Right cardiac atrium (tissue), 5 donors: ENCODE data around the gene HNF4A. TPM values are rescaled to one million over a fixed set of nuclear protein-coding genes. Genes with fewer than 3 reads are reported as not detected.
A peak's percentile ranks its signal among the peaks of the same experiment; 100 is the strongest.

Experiments used
- ATAC-seq, 2 donors: fragments of 200-7000 bp; cut with Tn5 transposase; one replicate each; pipeline versions ENCODE4 v1.8.0 to v1.9.1; 2020; ENCODE audit warnings: moderate library complexity in 2 of 2, mild to moderate bottlenecking in 1 of 2
- DNase-seq, 3 donors: peaks; one replicate each; pipeline ENCODE4 v3.0.0-alpha.2; 2020
- H3K27ac ChIP-seq: one replicate; pipeline ENCODE4 v1.5.1; 2013; ENCODE audit warnings: mild to moderate bottlenecking, low read length, control low read depth, moderate library complexity
- H3K27me3 ChIP-seq: one replicate; pipeline ENCODE4 v1.6.1; 2013; ENCODE audit not compliant: control insufficient read depth, insufficient read depth
- H3K4me1 ChIP-seq: one replicate; pipeline ENCODE4 v1.6.1; 2013; ENCODE audit warnings: low read length; ENCODE audit not compliant: control insufficient read depth, insufficient read depth
- H3K4me3 ChIP-seq: one replicate; pipeline ENCODE4 v1.5.1; 2013; ENCODE audit warnings: low read length, control low read depth
- H3K9me3 ChIP-seq: one replicate; pipeline ENCODE4 v1.6.1; 2013; ENCODE audit warnings: low read length; ENCODE audit not compliant: control insufficient read depth
- WGBS: extraction: QIAGEN DNeasy Blood & Tissue Kit; methylation state at CpG from one replicate; pipeline ENCODE4 v1.1.7; 2013; 5-methylcytosine and 5-hydroxymethylcytosine counted together
- intact Hi-C, 4 donors: fragments of 100-400 bp; cut with DNase I; formaldehyde crosslinking; loops; one replicate each; pipeline versions ENCODE4 v1.11.0 to v1.14.0; 2022 to 2023
- polyA plus RNA-seq: library from polyadenylated mRNA; stranded (reverse); fragments of 200-250 nt; gene quantifications from one replicate; pipeline ENCODE4 v1.2.3, GENCODE V29; 2013
- total RNA-seq, 4 donors: library from RNA; stranded (reverse); fragmentation: NEBNext Ultra II Directional; extraction: Animal tissue kit (Norgen Biotek cat#: 25700); gene quantifications; one replicate each; pipeline ENCODE4 v1.2.1, GENCODE V29; 2021
- donor health status: healthy with polysubstance abuse.
- donor health status: DM: no; HTN: yes; CAD: no.
- donor health status: DM: no; HTN: no; CAD: no.
- donor health status: DM: no; HTN: yes; CAD: no; lungs with severe emphysema.
- donor health status: DM: yes; HTN: yes; CAD: no.

The HNF4A gene
- total and polyA plus RNA-seq, 5 donors, result 0.07 to 0.08 TPM; not detected in 3

DNA sequence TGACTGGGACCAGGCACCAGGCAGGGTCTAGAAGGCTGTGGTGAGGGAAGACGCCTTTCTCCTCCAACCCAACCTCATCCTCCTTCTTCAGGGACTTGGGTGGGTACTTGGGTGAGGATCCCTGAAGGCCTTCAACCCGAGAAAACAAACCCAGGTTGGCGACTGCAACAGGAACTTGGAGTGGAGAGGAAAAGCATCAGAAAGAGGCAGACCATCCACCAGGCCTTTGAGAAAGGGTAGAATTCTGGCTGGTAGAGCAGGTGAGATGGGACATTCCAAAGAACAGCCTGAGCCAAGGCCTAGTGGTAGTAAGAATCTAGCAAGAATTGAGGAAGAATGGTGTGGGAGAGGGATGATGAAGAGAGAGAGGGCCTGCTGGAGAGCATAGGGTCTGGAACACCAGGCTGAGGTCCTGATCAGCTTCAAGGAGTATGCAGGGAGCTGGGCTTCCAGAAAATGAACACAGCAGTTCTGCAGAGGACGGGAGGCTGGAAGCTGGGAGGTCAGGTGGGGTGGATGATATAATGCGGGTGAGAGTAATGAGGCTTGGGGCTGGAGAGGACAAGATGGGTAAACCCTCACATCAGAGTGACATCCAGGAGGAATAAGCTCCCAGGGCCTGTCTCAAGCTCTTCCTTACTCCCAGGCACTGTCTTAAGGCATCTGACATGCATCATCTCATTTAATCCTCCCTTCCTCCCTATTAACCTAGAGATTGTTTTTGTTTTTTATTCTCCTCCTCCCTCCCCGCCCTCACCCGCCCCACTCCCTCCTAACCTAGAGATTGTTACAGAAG, 75.0 kb downstream of the HNF4A start:
- DNase-seq (no peak), ATAC-seq (peak in 1 of 2 donors; percentile 25)
- no peaks in the 10 kb centered on the region for H3K9me3 ChIP-seq
- no peaks in the 10 kb centered on the region for H3K4me1 ChIP-seq
- H3K27ac ChIP-seq, result no peak overlapping the region
- intact Hi-C loops, result no loop called here
- WGBS, result 81% methylated on average over 7 of the region's 7 CpGs
- H3K4me3 ChIP-seq, result no peak overlapping the region
- no peaks in the 10 kb centered on the region for H3K27me3 ChIP-seq

DNA sequence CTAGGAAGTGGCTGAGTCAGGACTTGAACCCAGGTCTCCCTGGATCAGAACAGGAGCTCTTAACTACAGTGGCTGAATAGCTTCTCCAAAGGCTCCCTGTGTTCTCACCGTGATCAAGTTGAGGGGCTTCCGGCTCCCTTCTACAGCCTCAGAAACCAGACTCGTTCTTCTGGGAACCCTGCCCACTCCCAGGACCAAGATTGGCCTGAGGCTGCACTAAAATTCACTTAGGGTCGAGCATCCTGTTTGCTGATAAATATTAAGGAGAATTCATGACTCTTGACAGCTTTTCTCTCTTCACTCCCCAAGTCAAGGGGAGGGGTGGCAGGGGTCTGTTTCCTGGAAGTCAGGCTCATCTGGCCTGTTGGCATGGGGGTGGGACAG, 75.6 kb downstream of the HNF4A start:
- intact Hi-C loops, result no loop called here
- H3K4me1 ChIP-seq, result no peaks in the 10 kb centered on the region
- 37% methylated on average over 4 of the region's 4 CpGs for WGBS
- no peak overlapping the region for H3K27ac ChIP-seq
- ATAC-seq, result no peak
- no peaks in the 10 kb centered on the region for H3K27me3 ChIP-seq
- no peak for DNase-seq
- no peak overlapping the region for H3K4me3 ChIP-seq
- H3K9me3 ChIP-seq, result no peaks in the 10 kb centered on the region

DNA sequence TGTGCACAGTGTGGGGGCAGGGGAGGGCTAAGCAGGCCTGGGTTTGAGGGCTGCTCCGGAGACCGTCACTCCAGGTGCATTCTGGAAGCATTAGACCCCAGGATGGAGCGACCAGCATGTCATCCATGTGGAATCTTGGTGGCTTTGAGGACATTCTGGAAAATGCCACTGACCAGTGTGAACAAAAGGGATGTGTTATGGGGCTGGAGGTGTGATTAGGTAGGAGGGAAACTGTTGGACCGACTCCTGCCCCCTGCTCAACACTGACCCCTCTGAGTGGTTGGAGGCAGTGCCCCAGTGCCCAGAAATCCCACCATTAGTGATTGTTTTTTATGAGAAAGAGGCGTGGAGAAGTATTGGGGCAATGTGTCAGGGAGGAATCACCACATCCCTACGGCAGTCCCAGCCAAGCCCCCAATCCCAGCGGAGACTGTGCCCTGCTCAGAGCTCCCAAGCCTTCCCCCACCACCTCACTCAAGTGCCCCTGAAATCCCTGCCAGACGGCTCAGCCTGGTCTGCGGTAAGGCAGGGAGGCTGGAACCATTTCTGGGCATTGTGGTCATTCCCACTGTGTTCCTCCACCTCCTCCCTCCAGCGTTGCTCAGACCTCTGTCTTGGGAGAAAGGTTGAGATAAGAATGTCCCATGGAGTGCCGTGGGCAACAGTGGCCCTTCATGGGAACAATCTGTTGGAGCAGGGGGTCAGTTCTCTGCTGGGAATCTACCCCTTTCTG, 76.2 kb downstream of the HNF4A start:
- Histone ChIP-seq H3K27me3 (no peaks in the 10 kb centered on the region), H3K27ac (no peak overlapping the region), H3K4me3 (no peak overlapping the region), H3K9me3 (no peaks in the 10 kb centered on the region), H3K4me1 (no peaks in the 10 kb centered on the region)
- ATAC-seq (peak in 1 of 2 donors; percentile 40), DNase-seq (no peak)
- intact Hi-C loops, result no loop called here
- WGBS, result 56% methylated on average over 11 of the region's 11 CpGs

DNA sequence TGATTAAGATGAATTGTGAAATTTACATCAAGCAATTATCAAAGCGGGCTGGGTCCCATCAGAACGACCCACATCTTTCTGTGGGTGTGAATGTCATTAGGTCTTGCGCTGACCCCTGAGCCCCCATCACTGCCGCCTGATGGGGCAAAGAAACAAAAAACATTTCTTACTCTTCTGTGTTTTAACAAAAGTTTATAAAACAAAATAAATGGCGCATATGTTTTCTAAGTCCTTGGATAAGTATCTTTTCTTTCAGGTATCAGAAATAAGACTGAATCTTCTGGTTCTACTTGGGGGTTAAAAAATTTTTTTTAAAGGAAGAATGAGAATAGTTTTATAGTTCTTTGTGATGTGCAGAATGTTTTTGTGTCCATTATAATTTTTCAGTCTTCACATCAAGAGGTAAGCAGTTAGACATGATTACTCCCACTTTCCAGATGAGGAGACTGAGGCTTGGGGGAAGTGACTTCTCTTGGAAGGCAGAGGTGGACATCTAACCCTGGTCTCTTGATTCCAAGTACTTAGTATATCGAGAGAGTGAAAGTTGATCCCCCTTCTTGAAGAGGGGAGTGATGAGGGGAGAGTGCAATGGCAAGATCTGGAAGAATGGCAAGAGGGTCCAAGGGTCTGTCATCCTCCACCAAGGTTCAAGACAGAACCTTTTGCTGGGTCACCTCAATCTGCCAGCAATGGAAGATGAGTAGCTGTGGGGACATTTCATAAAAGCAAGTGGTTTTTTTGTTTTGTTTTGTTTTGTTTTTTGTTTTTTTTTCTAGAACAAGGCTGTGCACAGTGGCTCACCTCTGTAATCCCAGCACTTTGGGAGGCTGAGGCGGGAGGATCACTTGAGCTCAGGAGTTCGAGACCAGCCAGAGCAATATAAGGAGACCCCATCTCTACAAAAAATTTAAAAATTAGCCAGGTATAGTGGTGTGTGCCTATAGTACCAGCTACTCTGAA, 77.4 kb downstream of the HNF4A start:
- Histone ChIP-seq H3K9me3 (no peaks in the 10 kb centered on the region), H3K4me1 (no peaks in the 10 kb centered on the region), H3K4me3 (no peak overlapping the region), H3K27me3 (no peaks in the 10 kb centered on the region), H3K27ac (no peak overlapping the region)
- ATAC-seq (no peak), DNase-seq (no peak)
- WGBS, result 79% methylated on average over 8 of the region's 8 CpGs
- intact Hi-C loops, result no loop called here

DNA sequence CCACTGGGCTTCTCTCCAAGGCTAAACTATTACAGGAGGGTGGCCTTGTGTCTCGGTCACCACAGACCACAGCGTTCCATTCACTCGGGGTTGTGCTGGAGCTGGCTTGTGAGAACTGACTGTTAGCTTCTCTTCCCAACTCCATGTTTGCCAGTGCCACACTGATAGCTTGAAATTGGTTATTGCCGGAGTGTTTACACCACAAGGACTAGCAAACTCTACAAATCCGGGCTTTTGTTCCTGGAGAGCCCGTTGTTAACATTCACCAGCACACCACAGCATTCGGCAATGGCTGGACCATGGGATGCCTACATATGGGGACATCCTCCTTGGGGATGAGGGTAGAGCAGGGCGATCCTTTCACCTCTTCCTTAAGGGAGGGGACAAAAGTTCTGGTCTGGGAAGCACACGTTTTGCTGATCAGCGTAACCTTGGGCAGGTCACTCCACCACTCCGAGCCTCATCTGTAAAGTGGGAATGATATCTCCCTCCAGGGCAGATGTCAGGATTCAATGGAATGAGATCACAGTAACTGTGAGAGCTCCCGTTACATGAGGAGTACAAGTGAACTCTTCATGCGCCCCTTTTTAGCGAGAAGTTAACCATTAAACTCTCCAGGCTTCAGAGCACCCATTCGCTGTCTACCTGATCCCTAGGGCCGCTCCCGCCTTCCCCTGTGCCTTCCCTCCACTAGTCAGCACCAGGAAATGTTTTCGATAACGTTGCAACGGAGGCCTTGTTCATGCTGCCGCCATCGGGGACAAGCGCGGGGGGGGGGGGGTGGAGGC, 78.4 kb downstream of the HNF4A start:
- WGBS, result 70% methylated on average over 24 of the region's 24 CpGs
- no peak for DNase-seq

DNA sequence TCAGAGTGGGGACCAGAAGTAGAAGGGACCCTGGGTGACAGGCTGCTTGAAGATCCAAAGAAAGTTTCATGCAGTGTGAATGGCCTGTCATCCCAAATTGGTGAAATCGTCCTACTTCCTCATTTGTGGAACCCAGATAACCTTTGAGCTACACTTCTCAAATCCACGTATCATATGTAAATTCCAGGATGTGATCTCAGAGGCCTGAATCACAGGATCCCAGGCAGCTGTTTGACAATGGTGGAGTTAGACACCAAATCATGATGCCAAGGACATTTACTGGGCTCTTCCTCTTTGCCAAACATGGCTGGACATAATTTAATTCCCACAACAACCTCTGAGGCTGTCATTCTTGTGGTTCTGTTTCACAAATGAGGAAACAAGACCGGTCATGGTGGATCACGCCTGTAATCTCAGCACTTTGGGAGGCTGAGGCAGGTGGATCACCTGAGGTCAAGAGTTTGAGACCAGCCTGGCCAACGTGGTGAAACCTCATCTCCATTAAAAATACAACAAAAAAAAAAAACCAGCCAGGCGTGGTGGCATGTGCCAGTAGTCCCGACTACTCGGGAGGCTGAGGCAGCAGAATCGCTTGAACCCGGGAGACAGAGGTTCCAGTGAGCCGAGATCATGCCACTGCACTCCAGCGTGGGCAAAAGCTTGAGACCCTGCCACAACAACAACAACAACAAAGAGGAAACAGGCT, 80.3 kb downstream of the HNF4A start:
- ATAC-seq, result no peak
- no peak for DNase-seq
- H3K27me3 ChIP-seq, result no peaks in the 10 kb centered on the region
- intact Hi-C loops, result no loop called here
- H3K4me3 ChIP-seq, result no peak overlapping the region
- 69% methylated on average over 12 of the region's 12 CpGs for WGBS
- H3K27ac ChIP-seq, result no peak overlapping the region
- H3K4me1 ChIP-seq, result no peaks in the 10 kb centered on the region
- H3K9me3 ChIP-seq, result no peaks in the 10 kb centered on the region

More for the DNA sequence above, 78.4 kb downstream of the HNF4A start:
- Histone ChIP-seq H3K27ac (no peak overlapping the region), H3K4me1 (no peaks in the 10 kb centered on the region), H3K27me3 (no peaks in the 10 kb centered on the region), H3K9me3 (no peaks in the 10 kb centered on the region), H3K4me3 (no peak overlapping the region)
- no peak for ATAC-seq
- intact Hi-C loops, result no loop called here

DNA sequence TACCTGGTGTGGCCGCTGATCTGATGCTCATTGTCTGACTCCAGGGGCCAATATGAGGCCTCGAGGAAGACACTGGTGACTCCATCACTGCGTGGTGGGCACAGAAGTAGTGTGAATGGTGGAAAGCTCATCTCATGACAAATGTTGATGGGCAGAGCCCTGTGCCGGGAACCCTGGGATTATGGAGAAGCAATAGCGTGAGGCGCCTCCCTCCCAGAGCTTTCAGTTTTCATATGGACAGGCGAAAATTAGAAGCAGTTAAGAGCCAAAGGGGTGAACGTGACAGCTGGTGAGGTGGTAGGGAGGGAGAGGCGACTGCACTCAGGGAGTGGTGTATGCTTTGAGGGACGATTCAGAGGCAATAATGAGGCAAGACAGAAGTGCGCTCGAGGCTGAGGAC, 80.9 kb downstream of the HNF4A start:
- DNase-seq (no peak), ATAC-seq (no peak)
- H3K9me3 ChIP-seq, result no peaks in the 10 kb centered on the region
- no peaks in the 10 kb centered on the region for H3K4me1 ChIP-seq
- 78% methylated on average over 12 of the region's 12 CpGs for WGBS
- intact Hi-C loops, result no loop called here
- no peaks in the 10 kb centered on the region for H3K27me3 ChIP-seq
- H3K27ac ChIP-seq, result no peak overlapping the region
- H3K4me3 ChIP-seq, result no peak overlapping the region

DNA sequence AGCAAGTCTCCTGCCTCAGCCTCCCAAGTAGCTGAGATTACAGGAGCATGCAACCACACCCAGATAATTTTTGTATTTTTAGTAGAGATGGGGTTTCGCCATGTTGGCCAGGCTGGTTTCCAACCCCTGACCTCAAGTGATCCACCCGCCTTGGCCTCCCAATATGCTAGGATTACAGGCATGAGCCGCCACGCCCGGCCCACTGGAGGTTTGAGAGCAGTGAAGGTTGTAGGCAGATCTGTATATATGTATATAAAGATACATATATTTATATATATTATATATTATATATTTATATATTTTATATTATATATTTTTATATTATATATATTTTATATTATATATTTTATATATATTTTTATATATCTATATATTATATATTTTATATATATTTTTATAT, 82.0 kb downstream of the HNF4A start:
- H3K9me3 ChIP-seq, result no peaks in the 10 kb centered on the region
- no peak overlapping the region for H3K4me3 ChIP-seq
- intact Hi-C loops, result no loop called here
- DNase-seq (no peak), ATAC-seq (no peak)
- 95% methylated on average over 5 of the region's 5 CpGs for WGBS
- no peak overlapping the region for H3K27ac ChIP-seq
- H3K4me1 ChIP-seq, result no peaks in the 10 kb centered on the region
- H3K27me3 ChIP-seq, result no peaks in the 10 kb centered on the region

DNA sequence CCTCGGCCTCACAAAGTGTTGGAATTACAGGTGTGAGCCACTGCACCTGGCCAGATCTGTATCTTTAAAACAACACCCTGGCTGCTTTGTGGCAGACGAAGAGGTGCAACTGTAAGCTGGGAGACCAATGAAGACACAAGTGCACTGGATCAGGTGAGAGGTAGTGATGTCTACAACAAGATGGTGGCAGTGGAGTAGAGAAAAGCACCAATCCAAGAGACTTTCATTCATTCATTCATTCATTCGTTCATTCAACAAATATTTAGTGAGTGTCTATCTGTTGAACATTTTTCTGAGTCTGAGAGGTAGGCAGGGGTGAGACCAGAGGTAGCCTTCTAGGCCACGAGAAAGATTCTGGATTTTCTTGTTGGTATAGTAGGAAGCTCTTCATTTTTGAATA, 83.3 kb downstream of the HNF4A start:
- ATAC-seq (no peak), DNase-seq (no peak)
- Histone ChIP-seq H3K4me1 (no peaks in the 10 kb centered on the region), H3K4me3 (no peak overlapping the region), H3K27me3 (no peaks in the 10 kb centered on the region), H3K9me3 (no peaks in the 10 kb centered on the region), H3K27ac (no peak overlapping the region)
- intact Hi-C loops, result no loop called here
- WGBS, result 85% methylated on average over 4 of the region's 4 CpGs

DNA sequence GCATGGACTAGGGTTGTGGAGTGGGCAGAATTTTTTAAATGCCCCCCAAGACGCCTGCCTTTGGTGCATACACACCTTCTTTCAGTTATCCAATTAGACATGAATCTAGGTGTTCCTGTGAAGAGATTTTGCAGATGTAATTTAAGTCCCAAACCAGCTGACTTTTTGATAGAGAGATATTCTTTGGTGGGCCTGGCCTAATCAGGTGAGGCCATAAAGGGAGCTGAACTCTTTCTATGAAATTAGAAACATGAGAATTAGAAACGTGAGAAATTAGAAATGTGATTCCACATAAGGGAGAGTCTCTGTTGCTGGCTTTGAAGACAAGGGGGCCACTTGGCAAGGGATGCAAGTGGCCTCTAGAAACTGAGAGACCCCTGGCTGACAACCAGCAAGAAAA, 83.8 kb downstream of the HNF4A start:
- no peak overlapping the region for H3K27ac ChIP-seq
- no peak overlapping the region for H3K4me3 ChIP-seq
- no peaks in the 10 kb centered on the region for H3K4me1 ChIP-seq
- no peaks in the 10 kb centered on the region for H3K27me3 ChIP-seq
- ATAC-seq (no peak), DNase-seq (no peak)
- H3K9me3 ChIP-seq, result no peaks in the 10 kb centered on the region
- WGBS, result 67% methylated on average over 2 of the region's 2 CpGs
- intact Hi-C loops, result no loop called here
